GDM1 (cell line): Measurements from ENCODE around the gene ARL6IP4.
A peak's percentile ranks its signal among the peaks of the same experiment; 100 is the strongest.

Source experiments
- DNase-seq: peaks from one replicate; lab custom pipeline; 2025; lab: John Stamatoyannopoulos, UW

Gene ARL6IP4

GRCh38 chr12:122958198-122958888, 22.1 kb upstream of the ARL6IP4 start:
- no peak for DNase-seq

- no peak for DNase-seq
These were observed 20.8 kb upstream of the ARL6IP4 start for GRCh38 chr12:122959566-122960192.

GRCh38 chr12:122960193-122960569, 20.3 kb upstream of the ARL6IP4 start:
- no peak for DNase-seq

GRCh38 chr12:122961531-122962329, 18.8 kb upstream of the ARL6IP4 start:
- no peak for DNase-seq

- no peak for DNase-seq
These were observed 16.6 kb upstream of the ARL6IP4 start for GRCh38 chr12:122963941-122964265.

- no peak for DNase-seq
These were observed 15.8 kb upstream of the ARL6IP4 start for GRCh38 chr12:122964439-122965257.

GRCh38 chr12:122965321-122965751, 15.1 kb upstream of the ARL6IP4 start:
- DNase-seq, result no peak

- peak; percentile 86 for DNase-seq
These were observed 14.4 kb upstream of the ARL6IP4 start, which contains the start of gene ABCB9 for GRCh38 chr12:122965851-122966742. ABCB9 (minus strand) TSS chr12:122966463; CDS start chr12:122960235, 6,228 bp downstream.

- DNase-seq, result no peak
These were observed 13.5 kb upstream of the ARL6IP4 start for GRCh38 chr12:122966743-122967550.

- no peak for DNase-seq
These were observed 12.4 kb upstream of the ARL6IP4 start for GRCh38 chr12:122968104-122968503.

GRCh38 chr12:122969676-122970075, 10.8 kb upstream of the ARL6IP4 start:
- DNase-seq, result no peak

GRCh38 chr12:122974274-122974891, 6.1 kb upstream of the ARL6IP4 start:
- peak; percentile 96 for DNase-seq

- peak; percentile 86 for DNase-seq
These were observed 5.3 kb upstream of the ARL6IP4 start, which contains the start of gene OGFOD2 for GRCh38 chr12:122974892-122975789. OGFOD2 (plus strand) TSS chr12:122975244; CDS start chr12:122975252, 8 bp downstream.

GRCh38 chr12:122975790-122976647, 4.5 kb upstream of the ARL6IP4 start:
- no peak for DNase-seq

- DNase-seq, result no peak
These were observed 3.9 kb upstream of the ARL6IP4 start for GRCh38 chr12:122976648-122976975.

GRCh38 chr12:122977153-122977552, 3.3 kb upstream of the ARL6IP4 start:
- DNase-seq, result no peak

GRCh38 chr12:122977655-122978392, 2.7 kb upstream of the ARL6IP4 start:
- DNase-seq, result no peak
